Measurements from ENCODE around the gene KRT72.

The KRT72 gene

GRCh38 chr12:52543985-52544883 lies 57.0 kb downstream of the KRT72 start:
- H3K79me1 ChIP-seq (ENCODE audit: low read length) = no peaks in the 10 kb centered on the region
- no peak overlapping the region for H2BK120ac ChIP-seq (ENCODE audit: low read depth, low read length)
- DNase-seq = no peak
- no peak overlapping the region for H3K18ac ChIP-seq (ENCODE audit: low read length)
- WGBS (ENCODE audit: extremely low coverage, insufficient coverage, low lambda C conversion rate) = no CpG with 5 or more reads among the region's 17 CpGs
- H3K79me2 ChIP-seq (ENCODE audit: control insufficient read depth, insufficient read depth, low read length) = no peaks in the 10 kb centered on the region
- no peak overlapping the region for H2BK15ac ChIP-seq (replicated peaks; ENCODE audit: low read depth)
- H3K56ac ChIP-seq (ENCODE audit: low read length) = no peak overlapping the region
- H3K9ac ChIP-seq (ENCODE audit: low read length) = no peak overlapping the region
- no peak overlapping the region for H3K4me2 ChIP-seq (ENCODE audit: low read length)
- no peak overlapping the region for H2AK5ac ChIP-seq (ENCODE audit: low read length)
- H3K27me3 ChIP-seq (ENCODE audit: insufficient read depth, low read length, poor library complexity) = no peaks in the 10 kb centered on the region
- H3K27ac ChIP-seq (ENCODE audit: low read depth, low read length) = no peak overlapping the region
- H3K4ac ChIP-seq (ENCODE audit: low read depth, low read length) = no peak overlapping the region
- no peak overlapping the region for H3K23ac ChIP-seq (ENCODE audit: low read length)
- H2BK5ac ChIP-seq (ENCODE audit: low read length) = no peak overlapping the region
- H4K5ac ChIP-seq (ENCODE audit: low read length) = no peak overlapping the region
- H4K8ac ChIP-seq (ENCODE audit: low read depth, low read length) = no peak overlapping the region
- H3K4me1 ChIP-seq (ENCODE audit: control insufficient read depth, low read depth, low read length) = no peaks in the 10 kb centered on the region
- no peak overlapping the region for H3K4me3 ChIP-seq (ENCODE audit: low read length)
- H3K36me3 ChIP-seq (ENCODE audit: control insufficient read depth, insufficient read depth, low read length) = no peaks in the 10 kb centered on the region

GRCh38 chr12:52542785-52543318 lies 58.4 kb downstream of the KRT72 start:
- Histone ChIP-seq H2BK5ac (ENCODE audit: low read length) (no peak overlapping the region), H3K4me2 (ENCODE audit: low read length) (no peak overlapping the region), H3K79me2 (ENCODE audit: control insufficient read depth, insufficient read depth, low read length) (no peaks in the 10 kb centered on the region), H4K5ac (ENCODE audit: low read length) (no peak overlapping the region), H3K23ac (ENCODE audit: low read length) (no peak overlapping the region), H3K4me3 (ENCODE audit: low read length) (no peak overlapping the region), H2BK120ac (ENCODE audit: low read depth, low read length) (no peak overlapping the region), H3K79me1 (ENCODE audit: low read length) (no peaks in the 10 kb centered on the region), H2AK5ac (ENCODE audit: low read length) (no peak overlapping the region), H3K36me3 (ENCODE audit: control insufficient read depth, insufficient read depth, low read length) (no peaks in the 10 kb centered on the region), H3K9ac (ENCODE audit: low read length) (no peak overlapping the region), H3K56ac (ENCODE audit: low read length) (no peak overlapping the region), H3K4ac (ENCODE audit: low read depth, low read length) (no peak overlapping the region), H3K27ac (ENCODE audit: low read depth, low read length) (no peak overlapping the region), H2BK15ac (replicated peaks; ENCODE audit: low read depth) (no peak overlapping the region), H3K27me3 (ENCODE audit: insufficient read depth, low read length, poor library complexity) (no peaks in the 10 kb centered on the region), H3K18ac (ENCODE audit: low read length) (no peak overlapping the region), H3K4me1 (ENCODE audit: control insufficient read depth, low read depth, low read length) (no peaks in the 10 kb centered on the region), H4K8ac (ENCODE audit: low read depth, low read length) (no peak overlapping the region)
- no CpG with 5 or more reads among the region's 7 CpGs for WGBS (ENCODE audit: extremely low coverage, insufficient coverage, low lambda C conversion rate)
- DNase-seq = no peak

- no peak overlapping the region for H3K9ac ChIP-seq (ENCODE audit: low read length)
- no peaks in the 10 kb centered on the region for H3K36me3 ChIP-seq (ENCODE audit: control insufficient read depth, insufficient read depth, low read length)
- no peak overlapping the region for H4K5ac ChIP-seq (ENCODE audit: low read length)
- no peak overlapping the region for H2BK15ac ChIP-seq (replicated peaks; ENCODE audit: low read depth)
- no peak overlapping the region for H2AK5ac ChIP-seq (ENCODE audit: low read length)
- H3K23ac ChIP-seq (ENCODE audit: low read length) = no peak overlapping the region
- H3K4me1 ChIP-seq (ENCODE audit: control insufficient read depth, low read depth, low read length) = no peaks in the 10 kb centered on the region
- H3K79me2 ChIP-seq (ENCODE audit: control insufficient read depth, insufficient read depth, low read length) = no peaks in the 10 kb centered on the region
- no peak overlapping the region for H3K4me3 ChIP-seq (ENCODE audit: low read length)
- DNase-seq = no peak
- no peak overlapping the region for H4K8ac ChIP-seq (ENCODE audit: low read depth, low read length)
- H2BK5ac ChIP-seq (ENCODE audit: low read length) = no peak overlapping the region
- no peak overlapping the region for H2BK120ac ChIP-seq (ENCODE audit: low read depth, low read length)
- no peak overlapping the region for H3K4ac ChIP-seq (ENCODE audit: low read depth, low read length)
- no peak overlapping the region for H3K27ac ChIP-seq (ENCODE audit: low read depth, low read length)
- no peaks in the 10 kb centered on the region for H3K79me1 ChIP-seq (ENCODE audit: low read length)
- H3K27me3 ChIP-seq (ENCODE audit: insufficient read depth, low read length, poor library complexity) = no peaks in the 10 kb centered on the region
- no peak overlapping the region for H3K4me2 ChIP-seq (ENCODE audit: low read length)
- no peak overlapping the region for H3K56ac ChIP-seq (ENCODE audit: low read length)
- H3K18ac ChIP-seq (ENCODE audit: low read length) = no peak overlapping the region
These were observed 59.1 kb downstream of the KRT72 start for GRCh38 chr12:52542157-52542556.

GRCh38 chr12:52541709-52542108 lies 59.6 kb downstream of the KRT72 start:
- H3K79me2 ChIP-seq (ENCODE audit: control insufficient read depth, insufficient read depth, low read length) = no peaks in the 10 kb centered on the region
- H3K27ac ChIP-seq (ENCODE audit: low read depth, low read length) = no peak overlapping the region
- no peak overlapping the region for H3K4ac ChIP-seq (ENCODE audit: low read depth, low read length)
- no peaks in the 10 kb centered on the region for H3K27me3 ChIP-seq (ENCODE audit: insufficient read depth, low read length, poor library complexity)
- H4K5ac ChIP-seq (ENCODE audit: low read length) = no peak overlapping the region
- H3K79me1 ChIP-seq (ENCODE audit: low read length) = no peaks in the 10 kb centered on the region
- H3K4me1 ChIP-seq (ENCODE audit: control insufficient read depth, low read depth, low read length) = no peaks in the 10 kb centered on the region
- WGBS (ENCODE audit: extremely low coverage, insufficient coverage, low lambda C conversion rate) = no CpG with 5 or more reads among the region's 5 CpGs
- no peak overlapping the region for H3K56ac ChIP-seq (ENCODE audit: low read length)
- H2BK15ac ChIP-seq (replicated peaks; ENCODE audit: low read depth) = no peak overlapping the region
- no peak overlapping the region for H3K9ac ChIP-seq (ENCODE audit: low read length)
- DNase-seq = no peak
- H4K8ac ChIP-seq (ENCODE audit: low read depth, low read length) = no peak overlapping the region
- no peak overlapping the region for H3K4me2 ChIP-seq (ENCODE audit: low read length)
- H2BK120ac ChIP-seq (ENCODE audit: low read depth, low read length) = no peak overlapping the region
- no peak overlapping the region for H2AK5ac ChIP-seq (ENCODE audit: low read length)
- no peak overlapping the region for H3K4me3 ChIP-seq (ENCODE audit: low read length)
- no peak overlapping the region for H2BK5ac ChIP-seq (ENCODE audit: low read length)
- no peak overlapping the region for H3K18ac ChIP-seq (ENCODE audit: low read length)
- H3K36me3 ChIP-seq (ENCODE audit: control insufficient read depth, insufficient read depth, low read length) = no peaks in the 10 kb centered on the region
- H3K23ac ChIP-seq (ENCODE audit: low read length) = no peak overlapping the region

GRCh38 chr12:52540531-52540930 lies 60.7 kb downstream of the KRT72 start:
- no CpG with 5 or more reads among the region's 7 CpGs for WGBS (ENCODE audit: extremely low coverage, insufficient coverage, low lambda C conversion rate)
- Histone ChIP-seq H3K4me1 (ENCODE audit: control insufficient read depth, low read depth, low read length) (no peaks in the 10 kb centered on the region), H2BK120ac (ENCODE audit: low read depth, low read length) (no peak overlapping the region)

GRCh38 chr12:52539821-52540173 lies 61.5 kb downstream of the KRT72 start:
- Histone ChIP-seq H3K4me2 (ENCODE audit: low read length) (no peak overlapping the region), H3K9ac (ENCODE audit: low read length) (no peak overlapping the region), H3K4me1 (ENCODE audit: control insufficient read depth, low read depth, low read length) (no peaks in the 10 kb centered on the region), H3K27ac (ENCODE audit: low read depth, low read length) (no peak overlapping the region), H2BK15ac (replicated peaks; ENCODE audit: low read depth) (no peak overlapping the region), H3K18ac (ENCODE audit: low read length) (no peak overlapping the region), H3K56ac (ENCODE audit: low read length) (no peak overlapping the region), H3K79me1 (ENCODE audit: low read length) (no peaks in the 10 kb centered on the region), H3K27me3 (ENCODE audit: insufficient read depth, low read length, poor library complexity) (no peaks in the 10 kb centered on the region), H4K8ac (ENCODE audit: low read depth, low read length) (no peak overlapping the region), H3K4me3 (ENCODE audit: low read length) (no peak overlapping the region), H2BK5ac (ENCODE audit: low read length) (no peak overlapping the region), H2BK120ac (ENCODE audit: low read depth, low read length) (no peak overlapping the region), H3K36me3 (ENCODE audit: control insufficient read depth, insufficient read depth, low read length) (no peaks in the 10 kb centered on the region), H3K79me2 (ENCODE audit: control insufficient read depth, insufficient read depth, low read length) (no peaks in the 10 kb centered on the region), H2AK5ac (ENCODE audit: low read length) (no peak overlapping the region), H3K23ac (ENCODE audit: low read length) (no peak overlapping the region), H4K5ac (ENCODE audit: low read length) (no peak overlapping the region), H3K4ac (ENCODE audit: low read depth, low read length) (no peak overlapping the region)
- no CpG with 5 or more reads among the region's 3 CpGs for WGBS (ENCODE audit: extremely low coverage, insufficient coverage, low lambda C conversion rate)
- DNase-seq = no peak

More at GRCh38 chr12:52540531-52540930, 60.7 kb downstream of the KRT72 start:
- Histone ChIP-seq H3K9ac (ENCODE audit: low read length) (no peak overlapping the region), H3K4me2 (ENCODE audit: low read length) (no peak overlapping the region), H3K36me3 (ENCODE audit: control insufficient read depth, insufficient read depth, low read length) (no peaks in the 10 kb centered on the region), H4K8ac (ENCODE audit: low read depth, low read length) (no peak overlapping the region), H4K5ac (ENCODE audit: low read length) (no peak overlapping the region), H3K27me3 (ENCODE audit: insufficient read depth, low read length, poor library complexity) (no peaks in the 10 kb centered on the region), H3K18ac (ENCODE audit: low read length) (no peak overlapping the region), H3K23ac (ENCODE audit: low read length) (no peak overlapping the region), H2BK15ac (replicated peaks; ENCODE audit: low read depth) (no peak overlapping the region), H3K27ac (ENCODE audit: low read depth, low read length) (no peak overlapping the region), H2BK5ac (ENCODE audit: low read length) (no peak overlapping the region), H3K4ac (ENCODE audit: low read depth, low read length) (no peak overlapping the region), H3K4me3 (ENCODE audit: low read length) (no peak overlapping the region), H3K79me1 (ENCODE audit: low read length) (no peaks in the 10 kb centered on the region), H3K79me2 (ENCODE audit: control insufficient read depth, insufficient read depth, low read length) (no peaks in the 10 kb centered on the region), H3K56ac (ENCODE audit: low read length) (no peak overlapping the region), H2AK5ac (ENCODE audit: low read length) (no peak overlapping the region)
- DNase-seq = no peak

Data from mesendoderm (in vitro differentiated cells).